ENCODE results near the gene SUZ12. TPM values are rescaled to one million over a fixed set of nuclear protein-coding genes. Genes with fewer than 3 reads are reported as not detected.
A peak's percentile ranks its signal among the peaks of the same experiment; 100 is the strongest.
"Not testable (repeated sequence)": the region's sequence is repeated elsewhere in the genome, so short reads cannot be mapped to it uniquely, and the experiment has no call there.

SUZ12 gene
- total and polyA plus RNA-seq, 2 of the 4 experiments (the other 2 are of a cell fraction): 12.2 to 12.3 TPM

DNA sequence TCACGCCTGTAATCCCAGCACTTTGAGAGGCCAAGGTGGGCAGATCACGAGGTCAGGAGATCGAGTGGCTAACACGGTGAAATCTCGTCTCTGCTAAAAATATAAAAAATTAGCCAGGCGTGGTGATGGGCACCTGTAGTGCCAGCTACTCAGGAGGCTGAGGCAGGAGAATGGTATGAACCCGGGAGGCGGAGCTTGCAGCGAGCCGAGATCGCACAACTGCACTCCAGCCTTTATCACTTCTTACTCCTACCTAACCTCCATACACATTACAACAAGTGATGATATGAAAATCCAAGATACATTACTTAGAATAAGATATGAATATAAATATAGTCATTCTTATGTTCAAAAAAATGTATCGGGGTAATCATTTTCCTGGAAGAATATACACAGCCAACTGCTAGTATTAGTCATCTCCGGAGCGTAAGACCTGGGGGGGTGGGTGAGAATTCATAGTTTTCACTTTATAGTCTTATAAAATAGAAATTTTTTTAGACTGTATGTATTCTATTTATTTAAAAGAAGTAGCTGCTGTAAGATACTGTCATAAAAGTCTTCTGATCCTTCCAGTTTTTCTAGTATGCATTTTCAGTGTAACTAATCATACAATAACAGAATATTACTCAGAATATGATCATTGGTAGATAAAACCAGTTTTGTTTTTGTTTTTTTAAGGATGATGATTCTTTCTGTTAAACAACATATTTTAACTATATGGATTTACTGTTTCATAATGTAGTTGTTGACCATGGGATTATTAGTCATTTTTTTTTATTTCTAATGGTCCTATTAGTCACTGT is 37.7 kb downstream of the SUZ12 start:
- H3K23ac ChIP-seq (ENCODE audit: low read depth, low read length); H3K18ac ChIP-seq (ENCODE audit: low read depth, low read length); H3K79me1 ChIP-seq (ENCODE audit: low read depth in 1 of 2, low read length in 2 of 2); H2BK15ac ChIP-seq (ENCODE audit: low read depth, low read length); H4K20me1 ChIP-seq (ENCODE audit: insufficient read depth, low read length); H3K4me2 ChIP-seq (ENCODE audit: low read depth, low read length); BruUV-seq (replicated peaks); H3K4ac ChIP-seq (ENCODE audit: low read depth, low read length); H3K9me3 ChIP-seq (ENCODE audit: control insufficient read depth, insufficient read depth, low read length); H4K5ac ChIP-seq (ENCODE audit: low read depth, low read length); H3K4me3 ChIP-seq (ENCODE audit: insufficient read depth, low read depth, low read length); POLR2A ChIA-PET (ENCODE audit: unreplicated experiment); H4K91ac ChIP-seq (ENCODE audit: insufficient read depth, low read depth, low read length); H4K8ac ChIP-seq (ENCODE audit: low read depth in 2 of 2, low read length in 2 of 2); H3K14ac ChIP-seq (replicated peaks; ENCODE audit: low read depth, low read length); H3K9me1 ChIP-seq (ENCODE audit: insufficient read depth, low read length); H3K56ac ChIP-seq (ENCODE audit: extremely low read depth, insufficient read depth, low read length); H3K4me1 ChIP-seq (ENCODE audit: control insufficient read depth, insufficient read depth, low read length); H2BK5ac ChIP-seq (ENCODE audit: low read depth, low read length, poor library complexity, severe bottlenecking); in situ Hi-C loops (cut with MboI; ENCODE audit: low sequenced_read_pairs); H3K27me3 ChIP-seq (ENCODE audit: control insufficient read depth, insufficient read depth, low read length); H2BK120ac ChIP-seq (ENCODE audit: low read depth, low read length); CTCF ChIA-PET; intact Hi-C loops (cut with micrococcal nuclease); H2AFZ ChIP-seq (replicated peaks; ENCODE audit: low read length, poor library complexity); H3K9ac ChIP-seq (ENCODE audit: low read depth, low read length); H3K27ac ChIP-seq (ENCODE audit: insufficient read depth, low read length); H2AK9ac ChIP-seq (replicated peaks; ENCODE audit: low read depth, low read length, poor library complexity); H2AK5ac ChIP-seq (ENCODE audit: low read depth, low read length); dilution Hi-C loops (cut with HindIII; ENCODE audit: low sequenced_read_pairs, unreplicated experiment); H2BK20ac ChIP-seq (ENCODE audit: low read depth, low read length): not testable (repeated sequence)
- no CpG with 5 or more reads among the region's 14 CpGs for WGBS, 2 experiments (ENCODE audit: extremely low coverage in 2 of 2, insufficient read length in 1 of 2)
- peak; percentile 83 for ATAC-seq (ENCODE audit: low read depth)
- peak; percentile 58 for DNase-seq
- H3K36me3 ChIP-seq (ENCODE audit: control insufficient read depth, insufficient read depth, low read length): peaks cover 11% of the 10 kb centered on the region; the same call in 1 of the 2 replicates

DNA sequence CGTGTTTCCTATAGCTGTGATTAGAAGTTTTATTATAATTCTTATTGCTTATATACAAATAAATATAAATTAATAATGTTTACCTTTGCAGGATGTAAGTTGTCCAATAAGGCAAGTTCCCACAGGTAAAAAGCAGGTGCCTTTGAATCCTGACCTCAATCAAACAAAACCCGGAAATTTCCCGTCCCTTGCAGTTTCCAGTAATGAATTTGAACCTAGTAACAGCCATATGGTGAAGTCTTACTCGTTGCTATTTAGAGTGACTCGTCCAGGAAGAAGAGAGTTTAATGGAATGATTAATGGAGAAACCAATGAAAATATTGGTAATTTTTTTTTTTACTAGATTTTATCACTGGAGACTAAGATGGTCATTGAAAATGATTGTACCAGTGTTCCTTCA is 38.6 kb downstream of the SUZ12 start:
- H3K9ac ChIP-seq (ENCODE audit: low read depth, low read length); POLR2A ChIA-PET (ENCODE audit: unreplicated experiment); H3K4ac ChIP-seq (ENCODE audit: low read depth, low read length); H3K14ac ChIP-seq (replicated peaks; ENCODE audit: low read depth, low read length); in situ Hi-C loops (cut with MboI; ENCODE audit: low sequenced_read_pairs); H3K23ac ChIP-seq (ENCODE audit: low read depth, low read length); H3K9me1 ChIP-seq (ENCODE audit: insufficient read depth, low read length); H3K27ac ChIP-seq (ENCODE audit: insufficient read depth, low read length); H4K20me1 ChIP-seq (ENCODE audit: insufficient read depth, low read length); H3K27me3 ChIP-seq (ENCODE audit: control insufficient read depth, insufficient read depth, low read length); H4K91ac ChIP-seq (ENCODE audit: insufficient read depth, low read depth, low read length); H3K9me3 ChIP-seq (ENCODE audit: control insufficient read depth, insufficient read depth, low read length); ATAC-seq (ENCODE audit: low read depth); H3K36me3 ChIP-seq (ENCODE audit: control insufficient read depth, insufficient read depth, low read length); H3K18ac ChIP-seq (ENCODE audit: low read depth, low read length); BruUV-seq (replicated peaks); H2AK9ac ChIP-seq (replicated peaks; ENCODE audit: low read depth, low read length, poor library complexity); H3K79me1 ChIP-seq (ENCODE audit: low read depth in 1 of 2, low read length in 2 of 2); H3K56ac ChIP-seq (ENCODE audit: extremely low read depth, insufficient read depth, low read length); H2BK5ac ChIP-seq (ENCODE audit: low read depth, low read length, poor library complexity, severe bottlenecking); H3K4me2 ChIP-seq (ENCODE audit: low read depth, low read length); H2BK20ac ChIP-seq (ENCODE audit: low read depth, low read length); H4K5ac ChIP-seq (ENCODE audit: low read depth, low read length); H2BK15ac ChIP-seq (ENCODE audit: low read depth, low read length); dilution Hi-C loops (cut with HindIII; ENCODE audit: low sequenced_read_pairs, unreplicated experiment); H4K8ac ChIP-seq (ENCODE audit: low read depth in 2 of 2, low read length in 2 of 2); CTCF ChIA-PET; H3K4me1 ChIP-seq (ENCODE audit: control insufficient read depth, insufficient read depth, low read length); H3K4me3 ChIP-seq (ENCODE audit: insufficient read depth, low read depth, low read length); intact Hi-C loops (cut with micrococcal nuclease); H2AK5ac ChIP-seq (ENCODE audit: low read depth, low read length); H2AFZ ChIP-seq (replicated peaks; ENCODE audit: low read length, poor library complexity); H2BK120ac ChIP-seq (ENCODE audit: low read depth, low read length): not testable (repeated sequence)
- no CpG with 5 or more reads among the region's 5 CpGs for WGBS, 2 experiments (ENCODE audit: extremely low coverage in 2 of 2, insufficient read length in 1 of 2)
- peak; percentile 4 for DNase-seq

All from IMR-90 (cell line).